Measurements from ENCODE around the gene FGB.
"Not testable (repeated sequence)": the region's sequence is repeated elsewhere in the genome, so short reads cannot be mapped to it uniquely, and the experiment has no call there.

Gene FGB

GRCh38 chr4:154586296-154587033, 23.7 kb downstream of the FGB start:
- no peak overlapping the region for H3K9ac ChIP-seq (ENCODE audit: low read length)
- no peak overlapping the region for H3K27ac ChIP-seq (ENCODE audit: low read length)
- H3K36me3 ChIP-seq (ENCODE audit: control insufficient read depth, low read depth, low read length): no peaks in the 10 kb centered on the region
- no peak overlapping the region for H3K4me3 ChIP-seq (ENCODE audit: low read length)
- no peaks in the 10 kb centered on the region for H3K4me1 ChIP-seq (ENCODE audit: control insufficient read depth, low read depth, low read length)
- H3K9me3 ChIP-seq (ENCODE audit: control insufficient read depth, low read depth, low read length): no peaks in the 10 kb centered on the region
- no peaks in the 10 kb centered on the region for H3K27me3 ChIP-seq (ENCODE audit: control insufficient read depth, insufficient read depth, low read length)

GRCh38 chr4:154588198-154588597, 25.4 kb downstream of the FGB start:
- Histone ChIP-seq H3K36me3 (ENCODE audit: control insufficient read depth, low read depth, low read length) (no peaks in the 10 kb centered on the region), H3K4me1 (ENCODE audit: control insufficient read depth, low read depth, low read length) (no peaks in the 10 kb centered on the region), H3K27ac (ENCODE audit: low read length) (no peak overlapping the region), H3K9me3 (ENCODE audit: control insufficient read depth, low read depth, low read length) (no peaks in the 10 kb centered on the region), H3K9ac (ENCODE audit: low read length) (no peak overlapping the region), H3K4me3 (ENCODE audit: low read length) (no peak overlapping the region), H3K27me3 (ENCODE audit: control insufficient read depth, insufficient read depth, low read length) (no peaks in the 10 kb centered on the region)

GRCh38 chr4:154589296-154590197, 26.7 kb downstream of the FGB start:
- H3K27ac ChIP-seq (ENCODE audit: low read length): no peak overlapping the region
- H3K4me1 ChIP-seq (ENCODE audit: control insufficient read depth, low read depth, low read length): no peaks in the 10 kb centered on the region
- H3K9ac ChIP-seq (ENCODE audit: low read length): no peak overlapping the region
- no peak overlapping the region for H3K4me3 ChIP-seq (ENCODE audit: low read length)
- H3K27me3 ChIP-seq (ENCODE audit: control insufficient read depth, insufficient read depth, low read length): no peaks in the 10 kb centered on the region
- H3K9me3 ChIP-seq (ENCODE audit: control insufficient read depth, low read depth, low read length): no peaks in the 10 kb centered on the region
- H3K36me3 ChIP-seq (ENCODE audit: control insufficient read depth, low read depth, low read length): no peaks in the 10 kb centered on the region

GRCh38 chr4:154590329-154591006, 27.7 kb downstream of the FGB start, which contains the start of gene FGA:
TSS of gene FGA (minus strand) at chr4:154590742. CDS start at chr4:154590687, 55 bp downstream.
- Histone ChIP-seq H3K27ac (ENCODE audit: low read length) (no peak within 1 kb of the TSS), H3K9ac (ENCODE audit: low read length) (no peak within 1 kb of the TSS), H3K4me3 (ENCODE audit: low read length) (no peak within 1 kb of the TSS), H3K4me1 (ENCODE audit: control insufficient read depth, low read depth, low read length) (no peaks in the 10 kb centered on the region), H3K36me3 (ENCODE audit: control insufficient read depth, low read depth, low read length) (no peaks in the 10 kb centered on the region), H3K27me3 (ENCODE audit: control insufficient read depth, insufficient read depth, low read length) (no peaks in the 10 kb centered on the region), H3K9me3 (ENCODE audit: control insufficient read depth, low read depth, low read length) (no peaks in the 10 kb centered on the region)

- H3K9me3 ChIP-seq (ENCODE audit: control insufficient read depth, low read depth, low read length): no peaks in the 10 kb centered on the region
- H3K4me1 ChIP-seq (ENCODE audit: control insufficient read depth, low read depth, low read length): no peaks in the 10 kb centered on the region
- H3K27me3 ChIP-seq (ENCODE audit: control insufficient read depth, insufficient read depth, low read length): no peaks in the 10 kb centered on the region
- H3K9ac ChIP-seq (ENCODE audit: low read length): no peak overlapping the region
- H3K4me3 ChIP-seq (ENCODE audit: low read length): no peak overlapping the region
- no peaks in the 10 kb centered on the region for H3K36me3 ChIP-seq (ENCODE audit: control insufficient read depth, low read depth, low read length)
- H3K27ac ChIP-seq (ENCODE audit: low read length): no peak overlapping the region
Observed at GRCh38 chr4:154591890-154592289, 29.1 kb downstream of the FGB start.

GRCh38 chr4:154593868-154594267, 31.1 kb downstream of the FGB start:
- Histone ChIP-seq H3K27ac (ENCODE audit: low read length) (no peak overlapping the region), H3K9ac (ENCODE audit: low read length) (no peak overlapping the region), H3K9me3 (ENCODE audit: control insufficient read depth, low read depth, low read length) (no peaks in the 10 kb centered on the region)

GRCh38 chr4:154594343-154594742, 31.5 kb downstream of the FGB start:
- H3K27ac ChIP-seq (ENCODE audit: low read length); H3K9me3 ChIP-seq (ENCODE audit: control insufficient read depth, low read depth, low read length); H3K9ac ChIP-seq (ENCODE audit: low read length); H3K36me3 ChIP-seq (ENCODE audit: control insufficient read depth, low read depth, low read length); H3K4me1 ChIP-seq (ENCODE audit: control insufficient read depth, low read depth, low read length); H3K27me3 ChIP-seq (ENCODE audit: control insufficient read depth, insufficient read depth, low read length); H3K4me3 ChIP-seq (ENCODE audit: low read length): not testable (repeated sequence)

More at GRCh38 chr4:154593868-154594267, 31.1 kb downstream of the FGB start:
- no peaks in the 10 kb centered on the region for H3K36me3 ChIP-seq (ENCODE audit: control insufficient read depth, low read depth, low read length)
- no peak overlapping the region for H3K4me3 ChIP-seq (ENCODE audit: low read length)
- H3K27me3 ChIP-seq (ENCODE audit: control insufficient read depth, insufficient read depth, low read length): no peaks in the 10 kb centered on the region
- H3K4me1 ChIP-seq (ENCODE audit: control insufficient read depth, low read depth, low read length): no peaks in the 10 kb centered on the region

GRCh38 chr4:154595807-154596206, 33.0 kb downstream of the FGB start:
- Histone ChIP-seq H3K36me3 (ENCODE audit: control insufficient read depth, low read depth, low read length) (no peaks in the 10 kb centered on the region), H3K27me3 (ENCODE audit: control insufficient read depth, insufficient read depth, low read length) (no peaks in the 10 kb centered on the region), H3K9me3 (ENCODE audit: control insufficient read depth, low read depth, low read length) (no peaks in the 10 kb centered on the region), H3K9ac (ENCODE audit: low read length) (no peak overlapping the region), H3K27ac (ENCODE audit: low read length) (no peak overlapping the region), H3K4me3 (ENCODE audit: low read length) (no peak overlapping the region), H3K4me1 (ENCODE audit: control insufficient read depth, low read depth, low read length) (no peaks in the 10 kb centered on the region)

- not testable (repeated sequence) for H3K27ac ChIP-seq (ENCODE audit: low read length); H3K9me3 ChIP-seq (ENCODE audit: control insufficient read depth, low read depth, low read length); H3K27me3 ChIP-seq (ENCODE audit: control insufficient read depth, insufficient read depth, low read length); H3K9ac ChIP-seq (ENCODE audit: low read length); H3K4me1 ChIP-seq (ENCODE audit: control insufficient read depth, low read depth, low read length); H3K4me3 ChIP-seq (ENCODE audit: low read length); H3K36me3 ChIP-seq (ENCODE audit: control insufficient read depth, low read depth, low read length)
Observed at GRCh38 chr4:154597281-154597680, 34.5 kb downstream of the FGB start.

GRCh38 chr4:154597798-154598774, 35.3 kb downstream of the FGB start:
- H3K9me3 ChIP-seq (ENCODE audit: control insufficient read depth, low read depth, low read length): no peaks in the 10 kb centered on the region
- no peak overlapping the region for H3K27ac ChIP-seq (ENCODE audit: low read length)
- no peak overlapping the region for H3K4me3 ChIP-seq (ENCODE audit: low read length)
- no peak overlapping the region for H3K9ac ChIP-seq (ENCODE audit: low read length)
- no peaks in the 10 kb centered on the region for H3K36me3 ChIP-seq (ENCODE audit: control insufficient read depth, low read depth, low read length)
- H3K4me1 ChIP-seq (ENCODE audit: control insufficient read depth, low read depth, low read length): no peaks in the 10 kb centered on the region
- H3K27me3 ChIP-seq (ENCODE audit: control insufficient read depth, insufficient read depth, low read length): no peaks in the 10 kb centered on the region
